Stomach (tissue), 9 donors: ENCODE results near the gene EDN3. TPM values are rescaled to one million over a fixed set of nuclear protein-coding genes. Genes with fewer than 3 reads are reported as not detected.

Experiments used
- DNase-seq, 2 donors: peaks; one replicate each; pipeline versions ENCODE4 v3.0.0 to v3.0.0-alpha.2; 2013 to 2019
- H3K27ac ChIP-seq, 5 donors: fragments of 200-600 bp in 4 of 5; sonication (generic) in 4 of 5; one replicate each; pipeline ENCODE4 v1.5.1; 2013 to 2019; ENCODE audit warnings: mild to moderate bottlenecking in 1 of 5, moderate library complexity in 1 of 5
- H3K27me3 ChIP-seq, 3 donors: fragments of 200-600 bp; sonication (generic); one replicate each; pipeline ENCODE4 v1.5.1; 2017 to 2019; ENCODE audit warnings: mixed run types in 1 of 3
- H3K36me3 ChIP-seq, 4 donors: fragments of 200-600 bp; sonication (generic); 1 replicate in 3 of 4; 2 replicates in 1 of 4; pipeline ENCODE4 v1.5.1; 2016 to 2019
- H3K4me1 ChIP-seq, 4 donors: fragments of 200-600 bp; sonication (generic); one replicate each; pipeline ENCODE4 v1.5.1; 2016 to 2019
- H3K4me3 ChIP-seq, 4 donors: fragments of 200-600 bp; sonication (generic) in 3 of 4; one replicate each; pipeline ENCODE4 v1.5.1; 2016 to 2019; ENCODE audit warnings: mild to moderate bottlenecking in 1 of 4
- H3K9me3 ChIP-seq, 4 donors: fragments of 200-600 bp; sonication (generic); one replicate each; pipeline ENCODE4 v1.5.1; 2016 to 2019
- CTCF ChIP-seq, 7 experiments: fragments of 450-650 bp in 4 of 7; fragments of 200-600 bp in 3 of 7; sonication (generic) in 3 of 7; IDR thresholded peaks; one replicate each; pipeline ENCODE4 v1.5.1; 2016 to 2019; ENCODE audit warnings: antibody characterized with exemption in 7 of 7, control low read depth in 2 of 7, mild to moderate bottlenecking in 1 of 7
- EP300 ChIP-seq: sonication (generic); formaldehyde crosslinking; IDR thresholded peaks from one replicate; pipeline ENCODE4 v1.6.1; 2017; ENCODE audit warnings: antibody characterized with exemption
- POLR2A ChIP-seq, 4 donors: fragments of 450-650 bp; IDR thresholded peaks; one replicate each; pipeline ENCODE4 v1.6.1; 2016; ENCODE audit warnings: antibody characterized with exemption in 4 of 4, control low read depth in 2 of 4, mild to moderate bottlenecking in 1 of 4, moderate library complexity in 1 of 4
- POLR2AphosphoS5 ChIP-seq, 3 donors: sonication (generic); formaldehyde crosslinking; IDR thresholded peaks; one replicate each; pipeline ENCODE4 v1.6.1; 2016; ENCODE audit warnings: antibody characterized with exemption in 3 of 3
- WGBS, 5 donors: extraction: QIAGEN DNeasy Blood & Tissue Kit in 3 of 5; methylation state at CpG; one replicate each; pipeline versions ENCODE4 v1.1.5 to v1.1.7; 2013 to 2018; 5-methylcytosine and 5-hydroxymethylcytosine counted together
- intact Hi-C: fragments of 100-400 bp; cut with DNase I; formaldehyde crosslinking; loops from one replicate; pipeline ENCODE4 v1.15.1; 2023; ENCODE audit warnings: low total_unique reads
- polyA plus RNA-seq, 3 donors: library from polyadenylated mRNA; stranded (reverse); fragments of 200-250 nt; gene quantifications; one replicate each; pipeline ENCODE4 v1.2.3, GENCODE V29; 2013
- total RNA-seq, 5 donors: library from RNA; depleted of rRNA; stranded (reverse); fragments of >200 nt; gene quantifications; one replicate each; pipeline versions ENCODE4 v1.1.0 to v1.2.3, GENCODE V29; 2014 to 2016
- donor health status: healthy with polysubstance abuse.
- donor health status: Bipolar disorder and iron deficiency.
- donor health status: healthy.

Gene EDN3
- total and polyA plus RNA-seq, 8 donors, result 2.0 to 20.0 (median 4.4) TPM; not detected in 4

GRCh38 chr20:59374261-59374660 lies 73.8 kb downstream of the EDN3 start:
- no peak for TF ChIP-seq CTCF (IDR thresholded peaks at IDR 0.05)
- TF ChIP-seq POLR2A (IDR thresholded peaks at IDR 0.05), result no peak
- TF ChIP-seq EP300, result no peak
- no peak for TF ChIP-seq POLR2AphosphoS5 (IDR thresholded peaks at IDR 0.05)
- WGBS, 5 donors, result 25 to 67% (median 42%) methylated on average over 1 of the region's 1 CpG
- no peak overlapping the region for H3K27ac ChIP-seq
- DNase-seq, result no peak
- H3K9me3 ChIP-seq, result no peaks in the 10 kb centered on the region
- no peaks in the 10 kb centered on the region for H3K4me1 ChIP-seq
- intact Hi-C loops, result no loop called here
- H3K27me3 ChIP-seq, result peaks cover 0 to 6% (median 0%) of the 10 kb centered on the region in 3 donors
- no peak overlapping the region for H3K4me3 ChIP-seq
- H3K36me3 ChIP-seq, result no peaks in the 10 kb centered on the region

- TF ChIP-seq EP300, result no peak
- TF ChIP-seq CTCF (IDR thresholded peaks at IDR 0.05), result no peak
- no peak for TF ChIP-seq POLR2A (IDR thresholded peaks at IDR 0.05)
- TF ChIP-seq POLR2AphosphoS5 (IDR thresholded peaks at IDR 0.05), result no peak
Measured at GRCh38 chr20:59375541-59375940, 75.1 kb downstream of the EDN3 start.

More at GRCh38 chr20:59375541-59375940, 75.1 kb downstream of the EDN3 start:
- H3K36me3 ChIP-seq, result no peaks in the 10 kb centered on the region
- 70 to 82% (median 77%) methylated on average over 3 of the region's 3 CpGs for WGBS, 5 donors
- H3K9me3 ChIP-seq, result no peaks in the 10 kb centered on the region
- no peak overlapping the region for H3K4me3 ChIP-seq
- H3K27me3 ChIP-seq, result peaks cover 0 to 17% (median 3%) of the 10 kb centered on the region in 3 donors
- H3K27ac ChIP-seq, result no peak overlapping the region
- no peak for DNase-seq
- intact Hi-C loops, result no loop called here
- H3K4me1 ChIP-seq, result no peaks in the 10 kb centered on the region

Other genes with a start within 250 kb of the EDN3 start
- 1 to 10 TPM in 3 of 5 donors, under 1 TPM in 1, not detected in 1; under 0.01 to 2.9 (median 1.2) TPM for gene ZNF831, start 136.8 kb upstream of the EDN3 start, total RNA-seq
- gene ZNF831, start 136.8 kb upstream of the EDN3 start, polyA plus RNA-seq, result under 1 TPM; 0.06 to 0.31 (median 0.15) TPM